B cell (primary cell): Measurements from ENCODE around the gene HES7. TPM values are rescaled to one million over a fixed set of nuclear protein-coding genes. Genes with fewer than 3 reads are reported as not detected.

Experiments used
- ATAC-seq: fragments of 200-7000 bp; cut with Tn5 transposase; one replicate; pipeline ENCODE4 v1.10.0; 2021; ENCODE audit warnings: low read depth, mild to moderate bottlenecking, moderate number of reproducible peaks, moderate library complexity
- CTCF ChIA-PET: fragments of 350-600 bp; sonication (Branson Sonifier 250); formaldehyde crosslinking; loops from one replicate; lab custom pipeline; 2021; ENCODE audit warnings: antibody characterized with exemption, inconsistent platforms; lab: Charles Lee
- POLR2A ChIA-PET: fragments of 350-600 bp; sonication (Branson Sonifier 250); formaldehyde crosslinking; loops from one replicate; lab custom pipeline; 2021; ENCODE audit warnings: antibody characterized with exemption; lab: Charles Lee
- DNase-seq: peaks from one replicate; pipeline ENCODE4 v3.0.0; 2013
- H2AFZ ChIP-seq: 2 replicates; pipeline ENCODE4 v1.6.1; 2012; ENCODE audit warnings: mild to moderate bottlenecking, low read depth, low read length; ENCODE audit not compliant: insufficient read depth, poor library complexity, severe bottlenecking
- H3K27ac ChIP-seq, 2 donors: 1 replicate in 1 of 2; 2 replicates in 1 of 2; pipeline ENCODE4 v1.5.1; 2012 to 2013; ENCODE audit warnings: low read length in 2 of 2, mild to moderate bottlenecking in 2 of 2, moderate library complexity in 1 of 2
- H3K27me3 ChIP-seq, 4 experiments: fragments of 200-600 bp in 1 of 4; sonication (generic) in 1 of 4; replicated peaks in 1 of 4; 1 replicate in 2 of 4; 2 replicates in 2 of 4; pipeline versions ENCODE4 v1.6.1 to v1.7.0; 2013 to 2016; ENCODE audit warnings: low read length in 3 of 4, mild to moderate bottlenecking in 2 of 4, mixed read lengths in 1 of 4, moderate library complexity in 1 of 4; ENCODE audit not compliant: insufficient read depth in 4 of 4, control insufficient read depth in 3 of 4; ENCODE audit errors: control extremely low read depth in 1 of 4
- H3K36me3 ChIP-seq, 2 experiments: replicated peaks in 1 of 2; 1 replicate in 1 of 2; 2 replicates in 1 of 2; pipeline versions ENCODE4 v1.6.1 to v1.7.1; 2013; ENCODE audit warnings: low read length in 1 of 2; ENCODE audit not compliant: insufficient read depth in 2 of 2, control insufficient read depth in 1 of 2; ENCODE audit errors: control extremely low read depth in 1 of 2, extremely low read depth in 1 of 2
- H3K4me1 ChIP-seq, 2 donors: fragments of 200-600 bp in 1 of 2; sonication (generic) in 1 of 2; 1 replicate in 1 of 2; 2 replicates in 1 of 2; pipeline versions ENCODE4 v1.5.1 to v1.6.1; 2013 to 2017; ENCODE audit warnings: low read length in 2 of 2; ENCODE audit not compliant: control insufficient read depth in 2 of 2, insufficient read depth in 2 of 2
- H3K4me2 ChIP-seq: replicated peaks from 2 replicates; pipeline ENCODE3; 2012; ENCODE audit warnings: mild to moderate bottlenecking, low read depth, low read length; ENCODE audit not compliant: poor library complexity, severe bottlenecking
- H3K4me3 ChIP-seq, 5 experiments: fragments of 200-600 bp in 1 of 5; sonication (generic) in 1 of 5; 1 replicate in 3 of 5; 2 replicates in 2 of 5; pipeline versions ENCODE4 v1.5.1 to v1.7.0; 2011 to 2016; ENCODE audit warnings: low read length in 4 of 5, mild to moderate bottlenecking in 4 of 5, low read depth in 2 of 5, control low read depth in 1 of 5, moderate library complexity in 1 of 5; ENCODE audit not compliant: insufficient read depth in 1 of 5; ENCODE audit errors: control extremely low read depth in 1 of 5, extremely low read depth in 1 of 5
- H3K79me2 ChIP-seq: fragments of 200-600 bp; sonication (generic); one replicate; pipeline ENCODE4 v1.6.0; 2016; ENCODE audit warnings: low read length; ENCODE audit not compliant: control insufficient read depth, insufficient read depth
- H3K9ac ChIP-seq: fragments of 200-600 bp; sonication (generic); 2 replicates; pipeline ENCODE4 v1.6.1; 2017; ENCODE audit warnings: mild to moderate bottlenecking, low read length, moderate library complexity
- H3K9me3 ChIP-seq, 3 donors: one replicate each; pipeline versions ENCODE4 v1.6.1 to v1.7.1; 2013; ENCODE audit warnings: low read length in 2 of 3; ENCODE audit not compliant: control insufficient read depth in 2 of 3, insufficient read depth in 1 of 3; ENCODE audit errors: control extremely low read depth in 1 of 3
- H4K20me1 ChIP-seq: 2 replicates; pipeline ENCODE4 v1.6.0; 2012; ENCODE audit warnings: mild to moderate bottlenecking, low read length; ENCODE audit not compliant: insufficient read depth, control insufficient read depth, poor library complexity, severe bottlenecking
- H3K27ac Mint-ChIP-seq: one replicate; pipeline ENCODE4 v1.8.0; 2021; ENCODE audit warnings: mixed read lengths
- H3K27me3 Mint-ChIP-seq: one replicate; pipeline ENCODE4 v1.8.0; 2021; ENCODE audit warnings: mixed read lengths
- H3K4me1 Mint-ChIP-seq: one replicate; pipeline ENCODE4 v1.8.0; 2021; ENCODE audit warnings: mixed read lengths
- H3K4me3 Mint-ChIP-seq: one replicate; pipeline ENCODE4 v1.8.0; 2021; ENCODE audit warnings: mixed read lengths
- H3K9me3 Mint-ChIP-seq: one replicate; pipeline ENCODE4 v1.8.0; 2022; ENCODE audit warnings: mixed read lengths; ENCODE audit not compliant: insufficient read depth
- CTCF ChIP-seq: fragments of 200-600 bp; IDR thresholded peaks from one replicate; pipeline ENCODE4 v1.8.0; 2022; ENCODE audit warnings: antibody characterized with exemption, mild to moderate bottlenecking
- EZH2 ChIP-seq: IDR thresholded peaks from 2 replicates; pipeline ENCODE4 v1.6.1; 2012; ENCODE audit warnings: borderline replicate concordance, low read depth, mild to moderate bottlenecking, moderate library complexity, low read length; ENCODE audit not compliant: insufficient read depth, poor library complexity, severe bottlenecking
- WGBS: methylation state at CpG from one replicate; pipeline ENCODE4 v1.1.5; 2013; ENCODE audit warnings: missing lambda C conversion rate; ENCODE audit not compliant: insufficient coverage; 5-methylcytosine and 5-hydroxymethylcytosine counted together
- intact Hi-C: fragments of 100-400 bp; cut with micrococcal nuclease; formaldehyde crosslinking; loops from one replicate; pipeline ENCODE4 v1.10.0; 2022
- polyA plus RNA-seq: library from polyadenylated mRNA; depleted of rRNA; stranded (reverse); fragments of >200 nt; gene quantifications from 2 replicates; pipeline ENCODE4 v1.2.3, GENCODE V29; 2012
- total RNA-seq, 2 donors: library from RNA; stranded (reverse); fragments of 120-200 nt in 1 of 2; gene quantifications; 1 replicate in 1 of 2; 2 replicates in 1 of 2; pipeline versions ENCODE4 v1.2.3 to v1.2.4, GENCODE V29; 2013 to 2022

HES7 gene
- total and polyA plus RNA-seq, 2 donors (not counting 1 experiment from before 2014, with no cell fraction given), result 0.34 TPM; not detected in 1

- no peaks in the 10 kb centered on the region for H3K9me3 Mint-ChIP-seq
- Histone ChIP-seq H4K20me1 (peaks cover 34% of the 10 kb centered on the region), H3K9me3 (peaks cover 0 to 21% (median 0%) of the 10 kb centered on the region in 3 donors), H3K9ac (peak overlapping the region; percentile 83), H3K27ac (no peak overlapping the region), H2AFZ (peak overlapping the region; percentile 88), H3K4me2 (peak overlapping the region; percentile 91), H3K36me3 (no peaks in the 10 kb centered on the region), H3K79me2 (no peaks in the 10 kb centered on the region), H3K4me1 (peaks cover 54 to 64% of the 10 kb centered on the region in 2 donors), H3K4me3 (peak overlapping the region; percentile 70 to 85 (median 72)), H3K27me3 (peaks cover 0 to 50% (median 20%) of the 10 kb centered on the region in 4 experiments)
- TF ChIP-seq CTCF (no peak), EZH2 (no peak)
- peak overlapping the region; percentile 94 for H3K27ac Mint-ChIP-seq
- DNase-seq (peak; percentile 92), ATAC-seq (peak; percentile 43)
- intact Hi-C loops, result no loop called here
- CTCF ChIA-PET, result interaction anchor here (0.9 to 3.6 kb wide), 8 partner anchors 8 to 65 kb away, joined by 3 to 18 read pairs (median 7); no protein-coding TSS in a partner anchor
- H3K4me1 Mint-ChIP-seq, result peaks cover 59% of the 10 kb centered on the region
- POLR2A ChIA-PET, result interaction anchor here (0.7 kb wide), 1 partner anchor 31 kb away, joined by 3 read pairs; no protein-coding TSS in a partner anchor
- H3K4me3 Mint-ChIP-seq, result peak overlapping the region; percentile 94
- 1% methylated on average over 30 of the region's 40 CpGs for WGBS
- peaks cover 34% of the 10 kb centered on the region for H3K27me3 Mint-ChIP-seq
These were observed 1.4 kb upstream of the HES7 start for GRCh38 chr17:8125154-8125946.
